Aorta (tissue), 5 donors: ENCODE measurements around the gene SEMA4A. TPM values are rescaled to one million over a fixed set of nuclear protein-coding genes. Genes with fewer than 3 reads are reported as not detected.
A peak's percentile ranks its signal among the peaks of the same experiment; 100 is the strongest.
"Not testable (repeated sequence)": the region's sequence is repeated elsewhere in the genome, so short reads cannot be mapped to it uniquely, and the experiment has no call there.

Experiments
- ATAC-seq: fragments of 200-7000 bp; cut with Tn5 transposase; one replicate; pipeline ENCODE4 v1.9.1; 2022; ENCODE audit warnings: moderate library complexity; ENCODE audit not compliant: low FRiP score
- DNase-seq, 2 donors: peaks; one replicate each; pipeline ENCODE4 v3.0.0-alpha.2; 2020
- H3K27ac ChIP-seq, 2 donors: one replicate each; pipeline ENCODE4 v1.5.1; 2013; ENCODE audit warnings: low read length in 2 of 2, mild to moderate bottlenecking in 2 of 2, moderate library complexity in 2 of 2, control low read depth in 1 of 2, inconsistent platforms in 1 of 2, low read depth in 1 of 2
- H3K27me3 ChIP-seq, 2 donors: one replicate each; pipeline ENCODE4 v1.6.1; 2013; ENCODE audit warnings: control low read depth in 1 of 2, low read length in 1 of 2, mild to moderate bottlenecking in 1 of 2, moderate library complexity in 1 of 2; ENCODE audit not compliant: insufficient read depth in 2 of 2, control insufficient read depth in 1 of 2
- H3K36me3 ChIP-seq, 2 donors: one replicate each; pipeline ENCODE4 v1.6.1; 2013; ENCODE audit warnings: control low read depth in 1 of 2, low read length in 1 of 2, mild to moderate bottlenecking in 1 of 2; ENCODE audit not compliant: insufficient read depth in 2 of 2, control insufficient read depth in 1 of 2
- H3K4me1 ChIP-seq, 2 donors: one replicate each; pipeline ENCODE4 v1.6.1; 2013; ENCODE audit warnings: low read length in 2 of 2, control low read depth in 1 of 2, mild to moderate bottlenecking in 1 of 2, moderate library complexity in 1 of 2; ENCODE audit not compliant: insufficient read depth in 2 of 2, control insufficient read depth in 1 of 2
- H3K4me3 ChIP-seq, 2 donors: one replicate each; pipeline ENCODE4 v1.5.1; 2013; ENCODE audit warnings: low read length in 2 of 2, control low read depth in 1 of 2, mild to moderate bottlenecking in 1 of 2
- H3K9me3 ChIP-seq: one replicate; pipeline ENCODE4 v1.6.1; 2013; ENCODE audit warnings: mild to moderate bottlenecking, low read length; ENCODE audit not compliant: control insufficient read depth
- WGBS, 2 donors: extraction: QIAGEN DNeasy Blood & Tissue Kit; methylation state at CpG; one replicate each; pipeline ENCODE4 v1.1.7; 2013; 5-methylcytosine and 5-hydroxymethylcytosine counted together
- intact Hi-C, 2 donors: fragments of 100-400 bp; cut with DNase I; formaldehyde crosslinking; loops; one replicate each; pipeline versions ENCODE4 v1.14.2 to v1.15.0; 2022
- polyA plus RNA-seq, 2 donors: library from polyadenylated mRNA; stranded (reverse); fragments of 200-250 nt; gene quantifications; one replicate each; pipeline ENCODE4 v1.2.3, GENCODE V29; 2013
- total RNA-seq, 2 donors: library from RNA; stranded (reverse); fragmentation: NEBNext Ultra II Directional; extraction: Animal tissue kit (Norgen Biotek cat#: 25700); gene quantifications; one replicate each; pipeline ENCODE4 v1.2.1, GENCODE V29; 2021
- donor health status: healthy with polysubstance abuse.
- donor health status: Bipolar disorder and iron deficiency.
- donor health status: DM: no; HTN: no; CAD: no.
- donor health status: DM: no; HTN: no; CAD: no.
- donor health status: DM: yes; HTN: yes; CAD: no.

Gene SEMA4A
- total and polyA plus RNA-seq, 4 donors, result 3.0 to 20.0 (median 6.8) TPM

GRCh38 chr1:156111355-156111962 is 41.9 kb upstream of the SEMA4A start:
- no peaks in the 10 kb centered on the region for H3K4me1 ChIP-seq
- no peak overlapping the region for H3K27ac ChIP-seq
- no peaks in the 10 kb centered on the region for H3K36me3 ChIP-seq
- DNase-seq, result no peak
- no peak for ATAC-seq
- H3K9me3 ChIP-seq, result no peaks in the 10 kb centered on the region
- H3K27me3 ChIP-seq, result no peaks in the 10 kb centered on the region
- 64% methylated on average over 4 of the region's 4 CpGs for WGBS, 2 donors
- intact Hi-C loops, result no loop called here
- H3K4me3 ChIP-seq, result no peak overlapping the region

- H3K27me3 ChIP-seq, result no peaks in the 10 kb centered on the region
- ATAC-seq, result no peak
- H3K9me3 ChIP-seq, result no peaks in the 10 kb centered on the region
- no peaks in the 10 kb centered on the region for H3K4me1 ChIP-seq
- no peak overlapping the region for H3K4me3 ChIP-seq
- WGBS, 2 donors, result 58 to 60% methylated on average over 10 of the region's 10 CpGs
- no peak for DNase-seq
- H3K27ac ChIP-seq, result peak overlapping the region in 1 of 2 donors; percentile 4
- H3K36me3 ChIP-seq, result no peaks in the 10 kb centered on the region
- intact Hi-C loops, result no loop called here
Observed at GRCh38 chr1:156112276-156113137, 40.9 kb upstream of the SEMA4A start.

GRCh38 chr1:156113282-156113950 is 40.0 kb upstream of the SEMA4A start:
- Histone ChIP-seq H3K9me3 (no peaks in the 10 kb centered on the region), H3K27ac (peak overlapping the region in 1 of 2 donors; percentile 55), H3K4me1 (no peaks in the 10 kb centered on the region), H3K27me3 (no peaks in the 10 kb centered on the region), H3K4me3 (no peak overlapping the region), H3K36me3 (no peaks in the 10 kb centered on the region)
- ATAC-seq (no peak), DNase-seq (no peak)
- intact Hi-C loops, result no loop called here
- WGBS, 2 donors, result 30 to 33% methylated on average over 4 of the region's 4 CpGs

- Histone ChIP-seq H3K27me3 (no peaks in the 10 kb centered on the region), H3K4me1 (no peaks in the 10 kb centered on the region), H3K27ac (peak within 1 kb of the TSS; percentile 88 to 95), H3K36me3 (no peaks in the 10 kb centered on the region), H3K4me3 (peak within 1 kb of the TSS; percentile 60 to 99), H3K9me3 (no peaks in the 10 kb centered on the region)
- ATAC-seq, result peak; percentile 92
- 1% methylated on average over 35 to 37 of the region's 37 CpGs for WGBS, 2 donors
- peak; percentile 95 to 97 for DNase-seq
- intact Hi-C loops, result loop anchor here in 1 of 2 donors (1.0 to 2.0 kb wide), 2 partner anchors 8 to 14 kb away; no protein-coding TSS in a partner anchor
Observed at GRCh38 chr1:156114101-156114918, 39.1 kb upstream of the SEMA4A start, which contains the start of gene LMNA. Gene LMNA (plus strand): TSS chr1:156114711. CDS start chr1:156114919, 208 bp downstream.

GRCh38 chr1:156114919-156115513 is 38.4 kb upstream of the SEMA4A start:
- peak; percentile 34 for ATAC-seq
- Histone ChIP-seq H3K27me3 (no peaks in the 10 kb centered on the region), H3K27ac (peak overlapping the region; percentile 83 to 88), H3K4me1 (no peaks in the 10 kb centered on the region), H3K4me3 (peak overlapping the region; percentile 60 to 99), H3K36me3 (no peaks in the 10 kb centered on the region), H3K9me3 (no peaks in the 10 kb centered on the region)
- intact Hi-C loops, result loop anchor here in 1 of 2 donors (1.0 to 2.0 kb wide), 2 partner anchors 9 to 14 kb away; no protein-coding TSS in a partner anchor
- 0% methylated on average over 49 of the region's 49 CpGs for WGBS, 2 donors
- DNase-seq, result peak; percentile 66 to 83

- peak; percentile 31 for ATAC-seq
- no peaks in the 10 kb centered on the region for H3K9me3 ChIP-seq
- no peaks in the 10 kb centered on the region for H3K27me3 ChIP-seq
- no peaks in the 10 kb centered on the region for H3K4me1 ChIP-seq
- no peaks in the 10 kb centered on the region for H3K36me3 ChIP-seq
- DNase-seq, result peak; percentile 82 to 87
- peak overlapping the region; percentile 83 to 88 for H3K27ac ChIP-seq
- intact Hi-C loops, result loop anchor here in 1 of 2 donors (2.0 kb wide), 1 partner anchor 13 kb away; no protein-coding TSS in a partner anchor
- H3K4me3 ChIP-seq, result peak overlapping the region; percentile 60 to 99
- WGBS, 2 donors, result 1% methylated on average over 19 of the region's 19 CpGs
Observed at GRCh38 chr1:156115514-156116374, 37.6 kb upstream of the SEMA4A start.

- 8 to 10% methylated on average over 5 of the region's 5 CpGs for WGBS, 2 donors
- Histone ChIP-seq H3K27ac (peak overlapping the region in 1 of 2 donors; percentile 14), H3K4me3 (peak overlapping the region; percentile 60 to 99)
- DNase-seq, H3K27me3 ChIP-seq, H3K36me3 ChIP-seq, H3K9me3 ChIP-seq, ATAC-seq, H3K4me1 ChIP-seq, intact Hi-C loops: not testable (repeated sequence)
Observed at GRCh38 chr1:156116731-156117130, 36.7 kb upstream of the SEMA4A start.
